B cell (primary cell): ENCODE measurements around the gene DDX52. TPM values are rescaled to one million over a fixed set of nuclear protein-coding genes. Genes with fewer than 3 reads are reported as not detected.

Experiments used
- ATAC-seq: fragments of 200-7000 bp; cut with Tn5 transposase; one replicate; pipeline ENCODE4 v1.10.0; 2021; ENCODE audit warnings: low read depth, mild to moderate bottlenecking, moderate number of reproducible peaks, moderate library complexity
- CTCF ChIA-PET: fragments of 350-600 bp; sonication (Branson Sonifier 250); formaldehyde crosslinking; loops from one replicate; lab custom pipeline; 2021; ENCODE audit warnings: antibody characterized with exemption, inconsistent platforms; lab: Charles Lee
- POLR2A ChIA-PET: fragments of 350-600 bp; sonication (Branson Sonifier 250); formaldehyde crosslinking; loops from one replicate; lab custom pipeline; 2021; ENCODE audit warnings: antibody characterized with exemption; lab: Charles Lee
- DNase-seq: peaks from one replicate; pipeline ENCODE4 v3.0.0; 2013
- H2AFZ ChIP-seq: 2 replicates; pipeline ENCODE4 v1.6.1; 2012; ENCODE audit warnings: mild to moderate bottlenecking, low read depth, low read length; ENCODE audit not compliant: insufficient read depth, poor library complexity, severe bottlenecking
- H3K27ac ChIP-seq, 2 donors: 1 replicate in 1 of 2; 2 replicates in 1 of 2; pipeline ENCODE4 v1.5.1; 2012 to 2013; ENCODE audit warnings: low read length in 2 of 2, mild to moderate bottlenecking in 2 of 2, moderate library complexity in 1 of 2
- H3K27me3 ChIP-seq, 4 experiments: fragments of 200-600 bp in 1 of 4; sonication (generic) in 1 of 4; replicated peaks in 1 of 4; 1 replicate in 2 of 4; 2 replicates in 2 of 4; pipeline versions ENCODE4 v1.6.1 to v1.7.0; 2013 to 2016; ENCODE audit warnings: low read length in 3 of 4, mild to moderate bottlenecking in 2 of 4, mixed read lengths in 1 of 4, moderate library complexity in 1 of 4; ENCODE audit not compliant: insufficient read depth in 4 of 4, control insufficient read depth in 3 of 4; ENCODE audit errors: control extremely low read depth in 1 of 4
- H3K36me3 ChIP-seq, 2 experiments: replicated peaks in 1 of 2; 1 replicate in 1 of 2; 2 replicates in 1 of 2; pipeline versions ENCODE4 v1.6.1 to v1.7.1; 2013; ENCODE audit warnings: low read length in 1 of 2; ENCODE audit not compliant: insufficient read depth in 2 of 2, control insufficient read depth in 1 of 2; ENCODE audit errors: control extremely low read depth in 1 of 2, extremely low read depth in 1 of 2
- H3K4me1 ChIP-seq, 2 donors: fragments of 200-600 bp in 1 of 2; sonication (generic) in 1 of 2; 1 replicate in 1 of 2; 2 replicates in 1 of 2; pipeline versions ENCODE4 v1.5.1 to v1.6.1; 2013 to 2017; ENCODE audit warnings: low read length in 2 of 2; ENCODE audit not compliant: control insufficient read depth in 2 of 2, insufficient read depth in 2 of 2
- H3K4me2 ChIP-seq: replicated peaks from 2 replicates; pipeline ENCODE3; 2012; ENCODE audit warnings: mild to moderate bottlenecking, low read depth, low read length; ENCODE audit not compliant: poor library complexity, severe bottlenecking
- H3K4me3 ChIP-seq, 5 experiments: fragments of 200-600 bp in 1 of 5; sonication (generic) in 1 of 5; 1 replicate in 3 of 5; 2 replicates in 2 of 5; pipeline versions ENCODE4 v1.5.1 to v1.7.0; 2011 to 2016; ENCODE audit warnings: low read length in 4 of 5, mild to moderate bottlenecking in 4 of 5, low read depth in 2 of 5, control low read depth in 1 of 5, moderate library complexity in 1 of 5; ENCODE audit not compliant: insufficient read depth in 1 of 5; ENCODE audit errors: control extremely low read depth in 1 of 5, extremely low read depth in 1 of 5
- H3K79me2 ChIP-seq: fragments of 200-600 bp; sonication (generic); one replicate; pipeline ENCODE4 v1.6.0; 2016; ENCODE audit warnings: low read length; ENCODE audit not compliant: control insufficient read depth, insufficient read depth
- H3K9ac ChIP-seq: fragments of 200-600 bp; sonication (generic); 2 replicates; pipeline ENCODE4 v1.6.1; 2017; ENCODE audit warnings: mild to moderate bottlenecking, low read length, moderate library complexity
- H3K9me3 ChIP-seq, 3 donors: one replicate each; pipeline versions ENCODE4 v1.6.1 to v1.7.1; 2013; ENCODE audit warnings: low read length in 2 of 3; ENCODE audit not compliant: control insufficient read depth in 2 of 3, insufficient read depth in 1 of 3; ENCODE audit errors: control extremely low read depth in 1 of 3
- H4K20me1 ChIP-seq: 2 replicates; pipeline ENCODE4 v1.6.0; 2012; ENCODE audit warnings: mild to moderate bottlenecking, low read length; ENCODE audit not compliant: insufficient read depth, control insufficient read depth, poor library complexity, severe bottlenecking
- H3K27ac Mint-ChIP-seq: one replicate; pipeline ENCODE4 v1.8.0; 2021; ENCODE audit warnings: mixed read lengths
- H3K27me3 Mint-ChIP-seq: one replicate; pipeline ENCODE4 v1.8.0; 2021; ENCODE audit warnings: mixed read lengths
- H3K4me1 Mint-ChIP-seq: one replicate; pipeline ENCODE4 v1.8.0; 2021; ENCODE audit warnings: mixed read lengths
- H3K4me3 Mint-ChIP-seq: one replicate; pipeline ENCODE4 v1.8.0; 2021; ENCODE audit warnings: mixed read lengths
- H3K9me3 Mint-ChIP-seq: one replicate; pipeline ENCODE4 v1.8.0; 2022; ENCODE audit warnings: mixed read lengths; ENCODE audit not compliant: insufficient read depth
- CTCF ChIP-seq: fragments of 200-600 bp; IDR thresholded peaks from one replicate; pipeline ENCODE4 v1.8.0; 2022; ENCODE audit warnings: antibody characterized with exemption, mild to moderate bottlenecking
- EZH2 ChIP-seq: IDR thresholded peaks from 2 replicates; pipeline ENCODE4 v1.6.1; 2012; ENCODE audit warnings: borderline replicate concordance, low read depth, mild to moderate bottlenecking, moderate library complexity, low read length; ENCODE audit not compliant: insufficient read depth, poor library complexity, severe bottlenecking
- WGBS: methylation state at CpG from one replicate; pipeline ENCODE4 v1.1.5; 2013; ENCODE audit warnings: missing lambda C conversion rate; ENCODE audit not compliant: insufficient coverage; 5-methylcytosine and 5-hydroxymethylcytosine counted together
- intact Hi-C: fragments of 100-400 bp; cut with micrococcal nuclease; formaldehyde crosslinking; loops from one replicate; pipeline ENCODE4 v1.10.0; 2022
- polyA plus RNA-seq: library from polyadenylated mRNA; depleted of rRNA; stranded (reverse); fragments of >200 nt; gene quantifications from 2 replicates; pipeline ENCODE4 v1.2.3, GENCODE V29; 2012
- total RNA-seq, 2 donors: library from RNA; stranded (reverse); fragments of 120-200 nt in 1 of 2; gene quantifications; 1 replicate in 1 of 2; 2 replicates in 1 of 2; pipeline versions ENCODE4 v1.2.3 to v1.2.4, GENCODE V29; 2013 to 2022

The DDX52 gene
- total and polyA plus RNA-seq, 2 donors (not counting 1 experiment from before 2014, with no cell fraction given), result 5.7 to 38.2 TPM

GRCh38 chr17:37571674-37572073, 71.6 kb downstream of the DDX52 start:
- DNase-seq (no peak), ATAC-seq (no peak)
- Histone ChIP-seq H3K27me3 (no peaks in the 10 kb centered on the region), H4K20me1 (no peaks in the 10 kb centered on the region), H3K4me3 (no peak overlapping the region), H3K79me2 (peaks cover 18% of the 10 kb centered on the region), H3K4me1 (no peaks in the 10 kb centered on the region), H3K4me2 (no peak overlapping the region), H3K9ac (no peak overlapping the region), H3K27ac (no peak overlapping the region), H3K9me3 (peaks cover 0 to 4% (median 0%) of the 10 kb centered on the region in 3 donors), H3K36me3 (peaks cover 39 to 82% of the 10 kb centered on the region in 2 experiments), H2AFZ (no peak overlapping the region)
- Mint-ChIP-seq H3K27ac (no peak overlapping the region), H3K27me3 (no peaks in the 10 kb centered on the region), H3K9me3 (peaks cover 9% of the 10 kb centered on the region), H3K4me3 (no peak overlapping the region), H3K4me1 (peaks cover 4% of the 10 kb centered on the region)
- WGBS, result 100% methylated on average over 3 of the region's 3 CpGs
- no peak for TF ChIP-seq CTCF
- TF ChIP-seq EZH2, result no peak
- intact Hi-C loops, result no loop called here
- ChIA-PET CTCF (no interaction called here), POLR2A (no interaction called here)

- ChIA-PET POLR2A (interaction anchor here (0.7 kb wide), 1 partner anchor 189 kb away, joined by 10 read pairs; no protein-coding TSS in a partner anchor), CTCF (interaction anchor here (0.8 to 2.3 kb wide), 2 partner anchors 38 to 197 kb away, joined by 3 to 7 read pairs; partner anchors contain the start of gene SYNRG)
- Mint-ChIP-seq H3K9me3 (peaks cover 9% of the 10 kb centered on the region), H3K4me1 (peaks cover 4% of the 10 kb centered on the region), H3K27ac (no peak overlapping the region), H3K4me3 (no peak overlapping the region), H3K27me3 (no peaks in the 10 kb centered on the region)
- H3K36me3 ChIP-seq, result peaks cover 35 to 81% of the 10 kb centered on the region in 2 experiments
- TF ChIP-seq CTCF (peak; percentile 16), EZH2 (no peak)
- no peak overlapping the region for H2AFZ ChIP-seq
- no peaks in the 10 kb centered on the region for H4K20me1 ChIP-seq
- peaks cover 18% of the 10 kb centered on the region for H3K79me2 ChIP-seq
- no peaks in the 10 kb centered on the region for H3K4me1 ChIP-seq
- H3K4me3 ChIP-seq, result no peak overlapping the region
- WGBS, result 97% methylated on average over 4 of the region's 8 CpGs
- H3K27ac ChIP-seq, result no peak overlapping the region
- peaks cover 0 to 5% (median 0%) of the 10 kb centered on the region in 3 donors for H3K9me3 ChIP-seq
- no peak overlapping the region for H3K4me2 ChIP-seq
- no peak overlapping the region for H3K9ac ChIP-seq
- H3K27me3 ChIP-seq, result no peaks in the 10 kb centered on the region
- DNase-seq (peak; percentile 18), ATAC-seq (peak; percentile 41)
- intact Hi-C loops, result no loop called here
Observed at GRCh38 chr17:37570527-37571093, 72.6 kb downstream of the DDX52 start.
